C4-2B (cell line): Measurements from ENCODE around the gene KCNQ1OT1.

Experiments
- ZFX ChIP-seq: fragments of 450-650 bp; IDR thresholded peaks from 2 replicates; pipeline ENCODE4 v1.6.1; 2017
- TF ChIP-seq, protein P1 (sequence below): fragments of 450-650 bp; conservative IDR thresholded peaks from 2 replicates; pipeline ENCODE4 v1.5.1; 2017; ENCODE audit warnings: mild to moderate bottlenecking

DNA sequence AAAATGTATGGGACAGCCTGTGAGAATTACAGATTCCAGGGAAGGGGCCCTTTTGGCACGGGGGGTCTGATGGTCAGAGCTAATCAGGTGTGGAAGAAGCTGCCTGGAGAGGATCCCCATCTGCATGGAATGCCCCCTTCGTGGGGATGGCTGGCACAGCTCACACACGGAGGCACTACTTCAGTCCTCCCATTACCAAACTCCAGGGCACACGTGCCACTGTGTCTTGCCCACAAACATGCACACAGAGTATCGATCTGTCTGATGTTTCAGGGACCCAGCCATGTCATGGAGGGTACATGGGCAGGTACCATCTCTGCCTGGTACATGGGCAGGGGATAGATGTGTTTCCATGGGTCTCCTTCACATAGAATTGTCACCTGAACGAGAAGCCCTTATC is 14.7 kb downstream of the KCNQ1OT1 start:
- TF ChIP-seq, protein P1, sequence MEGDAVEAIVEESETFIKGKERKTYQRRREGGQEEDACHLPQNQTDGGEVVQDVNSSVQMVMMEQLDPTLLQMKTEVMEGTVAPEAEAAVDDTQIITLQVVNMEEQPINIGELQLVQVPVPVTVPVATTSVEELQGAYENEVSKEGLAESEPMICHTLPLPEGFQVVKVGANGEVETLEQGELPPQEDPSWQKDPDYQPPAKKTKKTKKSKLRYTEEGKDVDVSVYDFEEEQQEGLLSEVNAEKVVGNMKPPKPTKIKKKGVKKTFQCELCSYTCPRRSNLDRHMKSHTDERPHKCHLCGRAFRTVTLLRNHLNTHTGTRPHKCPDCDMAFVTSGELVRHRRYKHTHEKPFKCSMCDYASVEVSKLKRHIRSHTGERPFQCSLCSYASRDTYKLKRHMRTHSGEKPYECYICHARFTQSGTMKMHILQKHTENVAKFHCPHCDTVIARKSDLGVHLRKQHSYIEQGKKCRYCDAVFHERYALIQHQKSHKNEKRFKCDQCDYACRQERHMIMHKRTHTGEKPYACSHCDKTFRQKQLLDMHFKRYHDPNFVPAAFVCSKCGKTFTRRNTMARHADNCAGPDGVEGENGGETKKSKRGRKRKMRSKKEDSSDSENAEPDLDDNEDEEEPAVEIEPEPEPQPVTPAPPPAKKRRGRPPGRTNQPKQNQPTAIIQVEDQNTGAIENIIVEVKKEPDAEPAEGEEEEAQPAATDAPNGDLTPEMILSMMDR = no peak
- no peak for TF ChIP-seq ZFX
